ACC112 (cell line): ENCODE measurements around the gene MRPS23.

Experiments
- H2AFZ ChIP-seq: fragments of 200-600 bp; sonication (generic); one replicate; pipeline ENCODE4 v1.6.0; 2017; ENCODE audit warnings: antibody characterized with exemption, low read length; ENCODE audit not compliant: unreplicated experiment
- H3K27ac ChIP-seq: fragments of 200-600 bp; sonication (generic); 2 replicates; pipeline ENCODE4 v1.5.1; 2014; ENCODE audit warnings: low read depth, mild to moderate bottlenecking, antibody characterized with exemption, low read length, moderate library complexity
- H3K27me3 ChIP-seq: fragments of 200-600 bp; sonication (generic); 2 replicates; pipeline ENCODE4 v1.6.1; 2014; ENCODE audit warnings: mild to moderate bottlenecking, antibody characterized with exemption, low read length, moderate library complexity, mixed read lengths; ENCODE audit not compliant: insufficient read depth
- H3K36me3 ChIP-seq: fragments of 200-600 bp; sonication (generic); 2 replicates; pipeline ENCODE4 v1.6.1; 2016; ENCODE audit warnings: mild to moderate bottlenecking, antibody characterized with exemption, low read length, moderate library complexity, mixed read lengths; ENCODE audit not compliant: insufficient read depth
- H3K4me1 ChIP-seq: fragments of 200-600 bp; sonication (generic); one replicate; pipeline ENCODE4 v1.6.1; 2016; ENCODE audit warnings: low read length, mixed read lengths; ENCODE audit not compliant: insufficient read depth, unreplicated experiment, control insufficient read depth
- H3K4me3 ChIP-seq: fragments of 200-600 bp; sonication (generic); 2 replicates; pipeline ENCODE4 v1.5.1; 2014; ENCODE audit warnings: mild to moderate bottlenecking, low read depth, low read length
- H3K79me2 ChIP-seq: fragments of 200-600 bp; sonication (generic); one replicate; pipeline ENCODE4 v1.6.0; 2016; ENCODE audit warnings: low read length; ENCODE audit not compliant: control insufficient read depth, unreplicated experiment, insufficient read depth

The MRPS23 gene

GRCh38 chr17:57849874-57850754, at the start of gene MRPS23:
TSS of gene MRPS23 (minus strand) at chr17:57850044. CDS start at chr17:57850010, 34 bp downstream.
- Histone ChIP-seq H3K27me3 (no peaks in the 10 kb centered on the region), H3K4me1 (peaks cover 9% of the 10 kb centered on the region), H3K79me2 (peaks cover 20% of the 10 kb centered on the region), H3K4me3 (peak within 1 kb of the TSS; percentile 97), H3K36me3 (peaks cover 7% of the 10 kb centered on the region; the same call in 1 of the 2 replicates), H2AFZ (peak within 1 kb of the TSS; percentile 95), H3K27ac (peak within 1 kb of the TSS; percentile 70)

GRCh38 chr17:57899391-57899790, 49.5 kb upstream of the MRPS23 start:
- no peaks in the 10 kb centered on the region for H3K27me3 ChIP-seq
- 0 out of 2 replicates have a peak overlapping the region, but pooled peaks have one; percentile 0 for H3K27ac ChIP-seq
- H3K79me2 ChIP-seq, result peaks cover 26% of the 10 kb centered on the region
- peaks cover 43% of the 10 kb centered on the region for H3K4me1 ChIP-seq
- no peak overlapping the region for H2AFZ ChIP-seq
- no peak overlapping the region for H3K4me3 ChIP-seq
- no peaks in the 10 kb centered on the region for H3K36me3 ChIP-seq

GRCh38 chr17:57898487-57899311, 48.9 kb upstream of the MRPS23 start:
- H3K4me3 ChIP-seq, result no peak overlapping the region
- H3K4me1 ChIP-seq, result peaks cover 43% of the 10 kb centered on the region
- peaks cover 29% of the 10 kb centered on the region for H3K79me2 ChIP-seq
- no peak overlapping the region for H3K27ac ChIP-seq
- H2AFZ ChIP-seq, result no peak overlapping the region
- H3K36me3 ChIP-seq, result no peaks in the 10 kb centered on the region
- no peaks in the 10 kb centered on the region for H3K27me3 ChIP-seq

- Histone ChIP-seq H3K79me2 (peaks cover 26% of the 10 kb centered on the region), H2AFZ (no peak overlapping the region), H3K36me3 (no peaks in the 10 kb centered on the region), H3K27me3 (no peaks in the 10 kb centered on the region), H3K4me3 (no peak overlapping the region), H3K4me1 (peaks cover 57% of the 10 kb centered on the region), H3K27ac (peak overlapping the region; percentile 25; the same call in 1 of the 2 replicates)
Measured at GRCh38 chr17:57895382-57896060, 45.7 kb upstream of the MRPS23 start.

- H3K4me3 ChIP-seq, result no peak overlapping the region
- H3K27me3 ChIP-seq, result no peaks in the 10 kb centered on the region
- H3K27ac ChIP-seq, result peak overlapping the region; percentile 25; the same call in 1 of the 2 replicates
- H3K4me1 ChIP-seq, result peaks cover 57% of the 10 kb centered on the region
- H3K79me2 ChIP-seq, result peaks cover 19% of the 10 kb centered on the region
- H3K36me3 ChIP-seq, result no peaks in the 10 kb centered on the region
- H2AFZ ChIP-seq, result no peak overlapping the region
Measured at GRCh38 chr17:57894848-57895247, 45.0 kb upstream of the MRPS23 start.

GRCh38 chr17:57892820-57893595, 43.2 kb upstream of the MRPS23 start:
- Histone ChIP-seq H3K27ac (peak overlapping the region; percentile 97), H3K4me1 (peaks cover 59% of the 10 kb centered on the region), H3K4me3 (peak overlapping the region; percentile 55), H3K36me3 (no peaks in the 10 kb centered on the region), H2AFZ (no peak overlapping the region), H3K27me3 (no peaks in the 10 kb centered on the region), H3K79me2 (peaks cover 24% of the 10 kb centered on the region)

GRCh38 chr17:57892146-57892819, 42.4 kb upstream of the MRPS23 start:
- H3K27ac ChIP-seq, result peak overlapping the region; percentile 97

GRCh38 chr17:57890857-57891232, 41.0 kb upstream of the MRPS23 start:
- Histone ChIP-seq H3K27ac (peak overlapping the region; percentile 97), H3K4me3 (no peak overlapping the region), H3K27me3 (no peaks in the 10 kb centered on the region), H2AFZ (no peak overlapping the region), H3K79me2 (peaks cover 30% of the 10 kb centered on the region), H3K36me3 (no peaks in the 10 kb centered on the region), H3K4me1 (peaks cover 59% of the 10 kb centered on the region)

More at GRCh38 chr17:57892146-57892819, 42.4 kb upstream of the MRPS23 start:
- Histone ChIP-seq H3K27me3 (no peaks in the 10 kb centered on the region), H2AFZ (no peak overlapping the region), H3K4me1 (peaks cover 59% of the 10 kb centered on the region), H3K4me3 (peak overlapping the region; percentile 41), H3K79me2 (peaks cover 24% of the 10 kb centered on the region), H3K36me3 (no peaks in the 10 kb centered on the region)
